Cerebellar cortex (tissue), 1 donor: ENCODE results near the gene YWHAE.
"Not testable (repeated sequence)": the region's sequence is repeated elsewhere in the genome, so short reads cannot be mapped to it uniquely, and the experiment has no call there.

ENCODE experiments used
- DNase-seq: peaks from one replicate; pipeline ENCODE4 v3.0.0-alpha.2; 2015; ENCODE audit warnings: low spot score

YWHAE gene

GRCh38 chr17:1373707-1374237, 26.2 kb downstream of the YWHAE start:
- no peak for DNase-seq

DNA sequence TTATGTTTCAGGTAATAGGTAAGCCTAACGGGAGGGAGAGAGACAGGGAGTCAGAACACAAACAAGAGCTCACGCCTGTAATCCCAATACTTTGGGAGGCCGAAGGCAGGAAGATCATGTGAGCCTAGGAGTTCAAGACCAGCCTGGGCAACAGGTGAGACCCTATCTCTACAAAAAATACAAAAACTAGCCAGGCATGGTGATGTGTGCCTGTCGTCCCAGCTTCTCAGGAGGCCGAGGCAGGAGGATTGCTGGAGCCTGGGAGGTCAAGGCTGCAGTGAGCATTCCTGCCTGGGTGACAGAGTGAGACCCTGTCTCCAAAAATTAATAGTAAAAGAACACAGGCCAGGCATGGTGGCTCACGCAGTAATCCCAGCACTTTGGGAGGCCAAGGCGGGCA, 27.4 kb downstream of the YWHAE start:
- DNase-seq: no peak

- no peak for DNase-seq
Measured at GRCh38 chr17:1371893-1372590, 28.0 kb downstream of the YWHAE start.

DNA sequence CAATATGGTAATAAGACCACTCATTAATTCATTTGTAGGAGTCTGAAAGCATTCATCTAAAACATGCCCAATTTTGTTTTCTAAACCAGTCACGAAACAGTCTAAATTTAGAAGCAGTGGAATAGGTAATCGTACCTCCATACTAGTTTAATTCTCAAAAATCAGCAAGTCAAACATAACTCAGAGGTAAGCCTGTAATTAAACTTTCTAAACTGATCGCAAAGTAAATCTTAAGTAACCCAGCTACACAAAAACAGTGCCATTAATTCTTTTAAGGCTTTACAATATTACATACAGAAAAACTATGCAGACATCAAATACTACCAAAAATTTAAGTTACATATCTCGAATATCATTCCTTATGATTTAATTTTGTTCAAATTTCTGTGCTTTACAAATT, 31.4 kb downstream of the YWHAE start:
- no peak for DNase-seq

GRCh38 chr17:1367351-1367745, 32.7 kb downstream of the YWHAE start:
- DNase-seq: no peak

GRCh38 chr17:1366234-1366633, 33.8 kb downstream of the YWHAE start:
- DNase-seq: no peak

GRCh38 chr17:1365445-1366039, 34.5 kb downstream of the YWHAE start:
- DNase-seq: peak; percentile 91

- DNase-seq: no peak
Measured at GRCh38 chr17:1362964-1363363, 37.1 kb downstream of the YWHAE start.

- no peak for DNase-seq
Measured at GRCh38 chr17:1362065-1362848, 37.8 kb downstream of the YWHAE start.

- DNase-seq: no peak
Measured at GRCh38 chr17:1360975-1361374, 39.0 kb downstream of the YWHAE start.

DNA sequence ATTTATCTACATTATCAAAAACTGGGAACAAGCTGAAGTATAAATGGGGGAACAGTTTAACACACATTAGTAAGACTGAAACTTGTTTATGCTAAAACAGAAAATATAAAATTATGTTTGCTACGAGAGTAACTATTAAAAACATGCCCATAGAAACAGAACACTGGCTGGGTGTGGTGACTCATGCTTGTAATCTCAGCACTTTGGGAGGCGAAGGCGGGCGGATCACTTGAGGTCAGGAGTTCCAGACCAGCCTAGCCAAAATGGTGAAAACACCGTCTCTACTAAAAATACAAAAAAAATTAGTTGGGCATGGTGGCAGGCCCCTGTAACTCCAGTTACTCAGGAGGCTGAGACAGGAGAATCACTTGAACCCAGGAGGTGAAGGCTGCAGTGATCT, 39.7 kb downstream of the YWHAE start:
- not testable (repeated sequence) for DNase-seq

GRCh38 chr17:1354030-1354429, 46.0 kb downstream of the YWHAE start:
- no peak for DNase-seq

DNA sequence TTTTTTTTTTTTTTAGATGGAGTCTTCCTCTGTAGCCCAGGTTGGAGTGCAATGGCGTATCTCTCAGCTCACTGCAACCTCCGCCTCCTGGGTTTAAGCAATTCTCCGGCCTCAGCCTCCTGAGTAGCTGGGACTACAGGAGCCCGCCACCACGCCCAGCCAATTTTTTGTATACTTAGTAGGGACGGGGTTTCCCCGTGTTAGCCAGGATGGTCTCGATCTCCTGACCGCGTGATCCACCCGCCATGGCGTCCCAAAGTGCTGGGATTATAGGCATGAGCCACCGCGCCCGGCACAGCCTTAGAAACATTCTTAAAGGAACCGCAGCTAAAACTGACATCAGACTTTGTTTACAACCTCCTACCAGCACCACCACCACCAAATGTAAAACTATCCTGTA, 47.5 kb downstream of the YWHAE start:
- DNase-seq: not testable (repeated sequence)

DNA sequence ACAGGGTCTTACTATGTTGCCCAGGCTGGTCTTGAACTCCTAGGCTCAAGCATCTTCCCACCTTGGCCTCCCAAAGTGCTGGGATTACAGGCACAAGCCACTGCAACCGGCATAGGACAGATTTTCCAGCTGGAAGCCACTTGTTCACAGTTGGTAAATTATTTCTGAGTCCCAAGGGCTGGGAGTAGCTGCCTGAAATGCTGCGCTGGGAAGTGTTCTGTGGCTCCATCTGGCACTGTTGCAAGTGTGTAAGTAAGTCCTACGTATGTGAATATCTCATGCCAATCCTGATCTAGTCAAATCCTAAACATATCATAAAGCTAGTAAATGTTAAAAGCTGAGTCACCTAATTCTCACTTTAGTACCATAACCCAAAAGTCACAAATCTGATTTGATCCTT, 48.1 kb downstream of the YWHAE start:
- DNase-seq: no peak

DNA sequence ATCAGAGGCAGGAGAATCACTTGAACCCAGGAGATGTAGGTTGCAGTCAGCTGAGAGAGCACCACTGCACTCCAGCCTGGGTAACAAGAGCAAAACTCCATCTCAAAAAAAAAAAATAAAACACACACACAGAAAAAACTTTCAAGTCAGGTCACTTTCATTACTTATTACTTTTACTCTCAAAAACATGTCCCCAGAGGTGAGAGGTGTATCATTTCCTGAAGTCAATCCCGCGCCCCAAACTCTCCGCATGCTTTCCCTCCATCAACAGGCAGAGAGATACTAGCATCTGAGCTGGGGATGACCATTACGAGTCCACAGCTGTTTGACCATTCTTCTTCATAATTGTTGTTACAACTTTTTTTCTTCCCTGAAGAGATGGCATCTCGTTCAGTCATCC, 48.7 kb downstream of the YWHAE start:
- DNase-seq: no peak

GRCh38 chr17:1347589-1348323, 52.3 kb downstream of the YWHAE start:
- no peak for DNase-seq

GRCh38 chr17:1344521-1344920, 55.5 kb downstream of the YWHAE start:
- no peak for DNase-seq

- DNase-seq: no peak
Measured at GRCh38 chr17:1343554-1343953, 56.5 kb downstream of the YWHAE start.

DNA sequence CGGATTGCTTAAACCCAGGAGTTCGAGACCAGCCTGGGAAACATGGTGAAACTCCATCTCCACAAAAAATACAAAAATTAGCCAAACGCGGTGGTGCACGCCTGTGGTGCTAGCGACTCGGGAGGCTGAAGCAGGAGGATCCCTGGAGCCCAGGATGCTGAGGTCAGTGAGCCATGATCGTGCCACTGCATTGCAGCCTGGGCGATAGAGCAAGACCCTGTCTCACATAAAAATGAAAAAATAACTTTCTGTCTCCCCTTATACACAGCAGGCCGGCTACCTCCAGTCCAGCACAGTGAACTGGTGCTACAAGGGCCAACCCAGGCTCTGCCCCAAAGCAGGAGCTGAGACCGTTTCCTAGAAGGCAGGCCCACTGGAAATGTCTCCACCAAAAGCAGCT, 59.7 kb downstream of the YWHAE start:
- no peak for DNase-seq

GRCh38 chr17:1331708-1332107, 68.3 kb downstream of the YWHAE start:
- DNase-seq: no peak

GRCh38 chr17:1329745-1330343, 70.2 kb downstream of the YWHAE start:
- DNase-seq: no peak

DNA sequence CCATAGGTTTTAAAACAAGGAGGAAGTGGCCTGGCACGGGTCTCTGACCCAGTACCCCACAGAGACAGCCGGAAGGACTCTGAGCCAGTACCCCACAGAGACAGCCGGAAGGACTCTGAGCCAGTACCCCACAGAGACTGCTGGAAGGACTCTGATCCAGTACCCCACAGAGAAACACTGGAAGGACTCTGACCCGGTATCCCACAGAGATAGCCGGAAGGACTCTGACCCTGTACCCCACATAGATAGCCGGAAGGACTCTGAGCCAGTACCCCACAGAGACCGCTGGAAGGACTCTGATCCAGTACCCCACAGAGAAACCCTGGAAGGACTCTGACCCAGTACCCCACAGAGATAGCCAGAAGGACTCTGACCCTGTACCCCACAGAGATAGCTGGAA, 71.6 kb downstream of the YWHAE start:
- DNase-seq: no peak
